Neural cell (in vitro differentiated cells): Measurements from ENCODE around the gene CCDC87. TPM values are rescaled to one million over a fixed set of nuclear protein-coding genes. Genes with fewer than 3 reads are reported as not detected.

ENCODE experiments used
- H2AFZ ChIP-seq: fragments of 200-600, 300-800 bp; sonication (generic), shearing (Covaris generic); 2 replicates; pipeline ENCODE4 v1.6.0; 2014; ENCODE audit warnings: low read depth, mild to moderate bottlenecking, antibody characterized with exemption, low read length, moderate library complexity
- H3F3A ChIP-seq: fragments of 200-600 bp; shearing (Covaris generic); 2 replicates; pipeline ENCODE4 v1.6.1; 2016; ENCODE audit warnings: mild to moderate bottlenecking, moderate library complexity, mixed read lengths, antibody characterized with exemption, low read length; ENCODE audit not compliant: insufficient read depth, poor library complexity, severe bottlenecking
- H3K27ac ChIP-seq: fragments of 200-600, 300-800 bp; sonication (generic), shearing (Covaris generic); 2 replicates; pipeline ENCODE4 v1.5.1; 2014; ENCODE audit warnings: mild to moderate bottlenecking, low read length, moderate library complexity
- H3K27me3 ChIP-seq: fragments of 300-800, 200-600 bp; sonication (generic), shearing (Covaris generic); 2 replicates; pipeline ENCODE4 v1.6.0; 2014; ENCODE audit warnings: mild to moderate bottlenecking, low read depth, low read length, moderate library complexity; ENCODE audit not compliant: insufficient read depth
- H3K36me3 ChIP-seq: fragments of 300-800, 200-600 bp; sonication (generic), shearing (Covaris generic); 2 replicates; pipeline ENCODE4 v1.5.1; 2014; ENCODE audit warnings: mild to moderate bottlenecking, antibody characterized with exemption, low read length, moderate library complexity; ENCODE audit not compliant: insufficient read depth
- H3K4me2 ChIP-seq: fragments of 300-800, 200-600 bp; sonication (generic), shearing (Covaris generic); 2 replicates; pipeline ENCODE4 v1.6.0; 2014; ENCODE audit warnings: mild to moderate bottlenecking, low read length
- H3K4me3 ChIP-seq: fragments of 300-800, 200-600 bp; sonication (generic), shearing (Covaris generic); 2 replicates; pipeline ENCODE4 v1.5.1; 2014; ENCODE audit warnings: mild to moderate bottlenecking, low read length, moderate library complexity
- H3K79me2 ChIP-seq: fragments of 200-600 bp; shearing (Covaris generic); replicated peaks from 2 replicates; pipeline ENCODE4 v1.6.0; 2014; ENCODE audit warnings: mild to moderate bottlenecking, low read length, moderate library complexity; ENCODE audit not compliant: insufficient read depth
- H3K9ac ChIP-seq: fragments of 300-800, 200-600 bp; sonication (generic), shearing (Covaris generic); 2 replicates; pipeline ENCODE4 v1.6.1; 2016; ENCODE audit warnings: mild to moderate bottlenecking, low read length, mixed read lengths
- H3K9me2 ChIP-seq: fragments of 200-600 bp; shearing (Covaris generic); 2 replicates; pipeline ENCODE4 v1.6.1; 2016; ENCODE audit warnings: mild to moderate bottlenecking, low read length, mixed read lengths; ENCODE audit not compliant: insufficient read depth
- H3K9me3 ChIP-seq: fragments of 200-600, 300-800 bp; sonication (generic), shearing (Covaris generic); 2 replicates; pipeline ENCODE4 v1.6.1; 2016; ENCODE audit warnings: mild to moderate bottlenecking, mixed run types, low read length, moderate library complexity, mixed read lengths
- H4K20me1 ChIP-seq: fragments of 200-600 bp; shearing (Covaris generic); 2 replicates; pipeline ENCODE4 v1.6.1; 2016; ENCODE audit warnings: mild to moderate bottlenecking, mixed run types; ENCODE audit not compliant: insufficient read depth
- CTCF ChIP-seq: fragments of 450-650 bp; IDR thresholded peaks from 2 replicates; pipeline ENCODE4 v1.5.1; 2014; ENCODE audit warnings: antibody characterized with exemption, mild to moderate bottlenecking, moderate library complexity; ENCODE audit not compliant: poor library complexity, severe bottlenecking
- EP300 ChIP-seq: fragments of 450-650 bp; conservative IDR thresholded peaks from 2 replicates; pipeline ENCODE4 v1.6.1; 2014; ENCODE audit warnings: antibody characterized with exemption, mild to moderate bottlenecking, moderate library complexity; ENCODE audit not compliant: poor library complexity, severe bottlenecking
- EZH2 ChIP-seq: fragments of 200-600, 300-800 bp; shearing (Covaris generic), sonication (generic); IDR thresholded peaks from 2 replicates; pipeline ENCODE4 v1.6.1; 2014; ENCODE audit warnings: antibody characterized with exemption, low read length, borderline replicate concordance, mild to moderate bottlenecking; ENCODE audit not compliant: insufficient read depth, poor library complexity, severe bottlenecking
- MXI1 ChIP-seq: fragments of 450-650 bp; conservative IDR thresholded peaks from 2 replicates; pipeline ENCODE4 v1.6.1; 2014; ENCODE audit warnings: antibody characterized with exemption, mild to moderate bottlenecking; ENCODE audit not compliant: poor library complexity, severe bottlenecking
- POLR2AphosphoS5 ChIP-seq: IDR thresholded peaks from 2 replicates; pipeline ENCODE4 v1.6.1; 2012
- RAD21 ChIP-seq: fragments of 450-650 bp; conservative IDR thresholded peaks from 2 replicates; pipeline ENCODE4 v1.6.1; 2014; ENCODE audit warnings: antibody characterized with exemption, mild to moderate bottlenecking, moderate library complexity
- REST ChIP-seq: IDR thresholded peaks from 2 replicates; pipeline ENCODE4 v1.6.1; 2012; ENCODE audit warnings: borderline replicate concordance
- SMC3 ChIP-seq: fragments of 450-650 bp; conservative IDR thresholded peaks from 2 replicates; pipeline ENCODE4 v1.6.1; 2014; ENCODE audit warnings: antibody characterized with exemption, mild to moderate bottlenecking, moderate library complexity; ENCODE audit not compliant: poor library complexity
- TAF1 ChIP-seq: IDR thresholded peaks from 2 replicates; pipeline ENCODE4 v1.6.1; 2012; ENCODE audit warnings: low read depth
- polyA plus RNA-seq: library from polyadenylated mRNA; depleted of rRNA; stranded (reverse); fragments of >200 nt; gene quantifications from 2 replicates; pipeline ENCODE4 v1.2.3, GENCODE V29; 2014

CCDC87 gene
- polyA plus RNA-seq, 1 donor from 2014 or later = not detected

- Histone ChIP-seq H3K4me2 (no peak overlapping the region), H3K9ac (no peak overlapping the region), H3K27ac (no peak overlapping the region), H3K9me2 (no peaks in the 10 kb centered on the region), H4K20me1 (peaks cover 22% of the 10 kb centered on the region), H3K27me3 (no peaks in the 10 kb centered on the region), H3F3A (no peaks in the 10 kb centered on the region), H3K4me3 (no peak overlapping the region), H3K79me2 (peaks cover 21% of the 10 kb centered on the region), H3K9me3 (no peaks in the 10 kb centered on the region), H2AFZ (no peak overlapping the region), H3K36me3 (no peaks in the 10 kb centered on the region)
- no peak for TF ChIP-seq EZH2
- TF ChIP-seq CTCF = no peak
- TF ChIP-seq RAD21 = no peak
- no peak for TF ChIP-seq SMC3
- TF ChIP-seq EP300 = no peak
- TF ChIP-seq REST = no peak
- no peak for TF ChIP-seq MXI1
- no peak for TF ChIP-seq POLR2AphosphoS5
- TF ChIP-seq TAF1 = no peak
Observed at GRCh38 chr11:66614073-66614472, 21.2 kb upstream of the CCDC87 start.

GRCh38 chr11:66612458-66612857, 19.6 kb upstream of the CCDC87 start:
- no peak overlapping the region for H3K27ac ChIP-seq
- H3K36me3 ChIP-seq = no peaks in the 10 kb centered on the region
- no peak overlapping the region for H3K4me2 ChIP-seq
- TF ChIP-seq TAF1 = no peak
- no peak for TF ChIP-seq REST
- no peak for TF ChIP-seq SMC3
- no peak for TF ChIP-seq CTCF
- no peak for TF ChIP-seq RAD21
- TF ChIP-seq EP300 = no peak
- TF ChIP-seq EZH2 = no peak
- no peak for TF ChIP-seq POLR2AphosphoS5
- TF ChIP-seq MXI1 = no peak
- no peaks in the 10 kb centered on the region for H3K9me2 ChIP-seq
- H2AFZ ChIP-seq = no peak overlapping the region
- no peak overlapping the region for H3K4me3 ChIP-seq
- H3K79me2 ChIP-seq = peaks cover 4% of the 10 kb centered on the region
- no peak overlapping the region for H3K9ac ChIP-seq
- H3K9me3 ChIP-seq = no peaks in the 10 kb centered on the region
- H4K20me1 ChIP-seq = peaks cover 6% of the 10 kb centered on the region
- H3F3A ChIP-seq = no peaks in the 10 kb centered on the region
- H3K27me3 ChIP-seq = no peaks in the 10 kb centered on the region
